Brain microvascular endothelial cell (primary cell): ENCODE results near the gene CIITA.

Experiments used
- DNase-seq: peaks from one replicate; pipeline ENCODE4 v3.0.0-alpha.2; 2020
- H3K27ac ChIP-seq: fragments of 250-450 bp; sonication (Bioruptor Pico); 2 replicates; pipeline ENCODE4 v1.5.1; 2020; ENCODE audit warnings: mild to moderate bottlenecking, moderate library complexity
- H3K27me3 ChIP-seq: fragments of 250-450 bp; sonication (Bioruptor Pico); replicated peaks from 2 replicates; pipeline ENCODE4 v1.5.1; 2020; ENCODE audit warnings: mild to moderate bottlenecking
- H3K36me3 ChIP-seq: fragments of 250-450 bp; sonication (Bioruptor Pico); replicated peaks from 2 replicates; pipeline ENCODE4 v1.5.1; 2020; ENCODE audit warnings: mild to moderate bottlenecking
- H3K4me3 ChIP-seq: 2 replicates; pipeline ENCODE4 v1.5.1; 2011; ENCODE audit warnings: low read depth, mild to moderate bottlenecking, control low read depth, low read length, moderate library complexity
- CTCF ChIP-seq: IDR thresholded peaks from 2 replicates; pipeline ENCODE4 v1.5.1; 2011; ENCODE audit warnings: low read depth, mild to moderate bottlenecking, moderate library complexity, low read length, control low read depth, inconsistent platforms; ENCODE audit errors: missing control alignments
- in situ Hi-C: cut with HindIII; loops from 2 replicates; pipeline ENCODE4 v1.10.0; 2017; ENCODE audit warnings: low sequenced_read_pairs, low pct_ligation_motif_present

CIITA gene

GRCh38 chr16:10865991-10866966, 10.7 kb upstream of the CIITA start:
- DNase-seq = no peak
- no peak overlapping the region for H3K4me3 ChIP-seq
- in situ Hi-C loops = no loop called here
- no peaks in the 10 kb centered on the region for H3K27me3 ChIP-seq
- H3K36me3 ChIP-seq = no peaks in the 10 kb centered on the region
- H3K27ac ChIP-seq = no peak overlapping the region
- no peak for TF ChIP-seq CTCF

GRCh38 chr16:10867199-10867598, 9.8 kb upstream of the CIITA start:
- no peaks in the 10 kb centered on the region for H3K27me3 ChIP-seq
- no peak overlapping the region for H3K27ac ChIP-seq
- no peaks in the 10 kb centered on the region for H3K36me3 ChIP-seq
- no peak overlapping the region for H3K4me3 ChIP-seq
- no peak for TF ChIP-seq CTCF
- DNase-seq = no peak
- in situ Hi-C loops = no loop called here

GRCh38 chr16:10868104-10868595, 8.9 kb upstream of the CIITA start:
- H3K36me3 ChIP-seq = no peaks in the 10 kb centered on the region
- TF ChIP-seq CTCF = no peak
- no peaks in the 10 kb centered on the region for H3K27me3 ChIP-seq
- H3K4me3 ChIP-seq = no peak overlapping the region
- in situ Hi-C loops = no loop called here
- no peak overlapping the region for H3K27ac ChIP-seq
- DNase-seq = no peak

- no peak for DNase-seq
- H3K27ac ChIP-seq = no peak overlapping the region
- H3K4me3 ChIP-seq = no peak overlapping the region
- in situ Hi-C loops = no loop called here
- no peaks in the 10 kb centered on the region for H3K36me3 ChIP-seq
- H3K27me3 ChIP-seq = no peaks in the 10 kb centered on the region
- TF ChIP-seq CTCF = no peak
These were observed 8.2 kb upstream of the CIITA start for GRCh38 chr16:10868596-10869469.

- DNase-seq = no peak
- H3K36me3 ChIP-seq = no peaks in the 10 kb centered on the region
- in situ Hi-C loops = no loop called here
- no peak for TF ChIP-seq CTCF
- no peak overlapping the region for H3K27ac ChIP-seq
- H3K4me3 ChIP-seq = no peak overlapping the region
- H3K27me3 ChIP-seq = no peaks in the 10 kb centered on the region
These were observed 6.7 kb upstream of the CIITA start for GRCh38 chr16:10870137-10870776.
